MCF 10A (cell line): Measurements from ENCODE around the gene ELN. TPM values are rescaled to one million over a fixed set of nuclear protein-coding genes. Genes with fewer than 3 reads are reported as not detected.

Experiments used
- BruUV-seq: library from RNA; stranded (reverse); fragments of 400-500 nt; replicated peaks from 2 replicates; lab custom pipeline; 2021; lab: Mats Ljungman, UMichigan
- CTCF ChIA-PET: fragments of 300-600 bp; sonication (Branson Sonifier 250); formaldehyde crosslinking; extraction: SDS; loops from one replicate; lab custom pipeline; 2021; ENCODE audit warnings: antibody characterized with exemption, inconsistent platforms; lab: Yijun Ruan, JAX
- POLR2A ChIA-PET: fragments of 300-600, 350-650 bp; sonication (Branson Sonifier 250); formaldehyde crosslinking; extraction: SDS; loops from one replicate; lab custom pipeline; 2020; ENCODE audit warnings: antibody characterized with exemption, inconsistent platforms; lab: Yijun Ruan, JAX
- DNase-seq: peaks from one replicate; pipeline ENCODE4 v3.0.0-alpha.2; 2018; ENCODE audit not compliant: unreplicated experiment
- H3K27ac Mint-ChIP-seq: one replicate; pipeline ENCODE4 v1.8.0; 2022; ENCODE audit warnings: mild to moderate bottlenecking, low read depth, mixed read lengths; ENCODE audit not compliant: unreplicated experiment
- H3K27me3 Mint-ChIP-seq: one replicate; pipeline ENCODE4 v1.8.0; 2022; ENCODE audit warnings: mixed read lengths; ENCODE audit not compliant: insufficient read depth, unreplicated experiment
- H3K36me3 Mint-ChIP-seq: one replicate; pipeline ENCODE4 v1.8.0; 2022; ENCODE audit warnings: mild to moderate bottlenecking, moderate library complexity, mixed read lengths; ENCODE audit not compliant: insufficient read depth, unreplicated experiment
- H3K4me1 Mint-ChIP-seq: one replicate; pipeline ENCODE4 v1.8.0; 2022; ENCODE audit warnings: mixed read lengths; ENCODE audit not compliant: insufficient read depth, unreplicated experiment
- H3K4me3 Mint-ChIP-seq: one replicate; pipeline ENCODE4 v1.8.0; 2022; ENCODE audit warnings: mild to moderate bottlenecking, moderate library complexity, mixed read lengths; ENCODE audit not compliant: unreplicated experiment
- H3K9me3 Mint-ChIP-seq: one replicate; pipeline ENCODE4 v1.8.0; 2022; ENCODE audit warnings: mixed read lengths; ENCODE audit not compliant: unreplicated experiment
- CTCF ChIP-seq: fragments of 200-600 bp; IDR thresholded peaks from one replicate; pipeline ENCODE4 v1.8.0; 2022; ENCODE audit warnings: antibody characterized with exemption, mild to moderate bottlenecking; ENCODE audit not compliant: unreplicated experiment
- intact Hi-C: fragments of 100-400 bp; cut with micrococcal nuclease; formaldehyde crosslinking; loops from 2 replicates; pipeline ENCODE4 v1.14.1; 2022
- total RNA-seq: library from RNA; stranded (reverse); gene quantifications from 2 replicates; pipeline ENCODE4 v1.2.3, GENCODE V29; 2022

ELN gene
- total RNA-seq, 1 experiment from 2014 or later, result not detected

- no peak overlapping the region for H3K4me3 Mint-ChIP-seq
- H3K27me3 Mint-ChIP-seq, result no peaks in the 10 kb centered on the region
- CTCF ChIA-PET, result interaction anchor here (1.0 to 2.0 kb wide), 4 partner anchors 15 to 389 kb away, joined by 3 to 5 read pairs (median 4); no protein-coding TSS in a partner anchor
- no peak overlapping the region for H3K27ac Mint-ChIP-seq
- POLR2A ChIA-PET, result no interaction called here
- no peaks in the 10 kb centered on the region for H3K9me3 Mint-ChIP-seq
- no peak for DNase-seq
- peaks cover 13% of the 10 kb centered on the region for H3K4me1 Mint-ChIP-seq
- BruUV-seq, result no TSS peak
- H3K36me3 Mint-ChIP-seq, result peaks cover 11% of the 10 kb centered on the region
- TF ChIP-seq CTCF, result no peak
- intact Hi-C loops, result no loop called here
Measured at GRCh38 chr7:73995821-73996511, 32.0 kb upstream of the ELN start.

- ChIA-PET POLR2A (no interaction called here), CTCF (interaction anchor here (0.7 to 2.0 kb wide), 2 partner anchors 18 to 86 kb away, joined by 4 to 5 read pairs; no protein-coding TSS in a partner anchor)
- BruUV-seq, result no TSS peak
- no peak for TF ChIP-seq CTCF
- Mint-ChIP-seq H3K9me3 (no peaks in the 10 kb centered on the region), H3K36me3 (peaks cover 5% of the 10 kb centered on the region), H3K27me3 (no peaks in the 10 kb centered on the region), H3K4me1 (peaks cover 12% of the 10 kb centered on the region), H3K27ac (no peak overlapping the region), H3K4me3 (no peak overlapping the region)
- intact Hi-C loops, result no loop called here
- DNase-seq, result no peak
Measured at GRCh38 chr7:73997056-73997455, 30.9 kb upstream of the ELN start.

GRCh38 chr7:73999664-74000435 is 28.1 kb upstream of the ELN start:
- intact Hi-C loops, result no loop called here
- CTCF ChIA-PET, result no interaction called here
- H3K27me3 Mint-ChIP-seq, result no peaks in the 10 kb centered on the region
- no peak overlapping the region for H3K4me3 Mint-ChIP-seq
- peaks cover 5% of the 10 kb centered on the region for H3K36me3 Mint-ChIP-seq
- no peak overlapping the region for H3K27ac Mint-ChIP-seq
- H3K4me1 Mint-ChIP-seq, result peaks cover 15% of the 10 kb centered on the region
- POLR2A ChIA-PET, result no interaction called here
- no peak for TF ChIP-seq CTCF
- DNase-seq, result peak; percentile 42
- no TSS peak for BruUV-seq
- no peaks in the 10 kb centered on the region for H3K9me3 Mint-ChIP-seq

- ChIA-PET POLR2A (no interaction called here), CTCF (no interaction called here)
- no peak for DNase-seq
- BruUV-seq, result no TSS peak
- peaks cover 5% of the 10 kb centered on the region for H3K36me3 Mint-ChIP-seq
- H3K27ac Mint-ChIP-seq, result no peak overlapping the region
- intact Hi-C loops, result no loop called here
- H3K4me3 Mint-ChIP-seq, result no peak overlapping the region
- H3K9me3 Mint-ChIP-seq, result no peaks in the 10 kb centered on the region
- H3K4me1 Mint-ChIP-seq, result peaks cover 14% of the 10 kb centered on the region
- no peaks in the 10 kb centered on the region for H3K27me3 Mint-ChIP-seq
- TF ChIP-seq CTCF, result no peak
Measured at GRCh38 chr7:74000489-74001149, 27.4 kb upstream of the ELN start.
